22Rv1 (cell line): ENCODE measurements around the gene LRRTM4.

Experiments used
- CTCF ChIP-seq: fragments of 450-650 bp; IDR thresholded peaks from 2 replicates; pipeline ENCODE4 v1.5.1; 2017; ENCODE audit warnings: mild to moderate bottlenecking
- ZFX ChIP-seq: fragments of 450-650 bp; IDR thresholded peaks from 2 replicates; pipeline ENCODE4 v1.6.1; 2017; ENCODE audit warnings: antibody characterized with exemption, borderline replicate concordance

DNA sequence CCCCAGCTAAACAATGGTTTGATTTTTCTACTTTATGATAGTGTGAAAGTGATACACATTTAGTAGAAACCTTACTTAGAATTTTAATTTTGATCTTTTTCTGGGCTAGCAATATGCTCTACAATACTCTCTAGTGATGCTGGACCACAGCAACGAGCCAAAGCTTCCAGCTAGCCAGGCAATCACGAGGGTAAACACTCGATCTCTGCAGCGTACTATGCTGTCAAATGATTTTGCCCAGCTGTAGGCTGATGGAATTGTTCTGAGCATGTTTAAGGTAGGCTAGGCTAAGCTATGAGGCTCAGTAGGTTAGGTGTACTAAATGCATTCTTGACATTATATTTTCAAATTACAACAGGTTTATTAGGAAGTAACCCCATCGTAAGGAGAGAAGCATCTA, 207.5 kb downstream of the LRRTM4 start:
- no peak for TF ChIP-seq CTCF
- no peak for TF ChIP-seq ZFX
